Fibroblast of the aortic adventitia (primary cell): Measurements from ENCODE around the gene TGFB1I1. TPM values are rescaled to one million over a fixed set of nuclear protein-coding genes. Genes with fewer than 3 reads are reported as not detected.
"Not testable (repeated sequence)": the region's sequence is repeated elsewhere in the genome, so short reads cannot be mapped to it uniquely, and the experiment has no call there.

Source experiments
- DNase-seq: peaks from one replicate; pipeline ENCODE4 v3.0.0-alpha.2; 2010; ENCODE audit warnings: low read depth
- H3K4me3 ChIP-seq: 2 replicates; pipeline ENCODE4 v1.5.1; 2011; ENCODE audit warnings: low read depth, mild to moderate bottlenecking, control low read depth, low read length, moderate library complexity
- total RNA-seq: library from RNA; depleted of rRNA; stranded (reverse); fragments of >200 nt; gene quantifications from 2 replicates; pipeline ENCODE4 v1.2.3, GENCODE V29; 2012; ENCODE audit warnings: low replicate concordance
- TF ChIP-seq, protein P1 (sequence below): IDR thresholded peaks from 2 replicates; pipeline ENCODE4 v1.5.1; 2011; ENCODE audit warnings: mild to moderate bottlenecking, low read length, control low read depth, inconsistent platforms; ENCODE audit not compliant: insufficient read depth

Gene TGFB1I1
- total RNA-seq, 1 donor: 56.7 TPM

GRCh38 chr16:31519759-31520431 lies 47.9 kb downstream of the TGFB1I1 start:
- H3K4me3 ChIP-seq: no peak overlapping the region
- TF ChIP-seq, protein P1, sequence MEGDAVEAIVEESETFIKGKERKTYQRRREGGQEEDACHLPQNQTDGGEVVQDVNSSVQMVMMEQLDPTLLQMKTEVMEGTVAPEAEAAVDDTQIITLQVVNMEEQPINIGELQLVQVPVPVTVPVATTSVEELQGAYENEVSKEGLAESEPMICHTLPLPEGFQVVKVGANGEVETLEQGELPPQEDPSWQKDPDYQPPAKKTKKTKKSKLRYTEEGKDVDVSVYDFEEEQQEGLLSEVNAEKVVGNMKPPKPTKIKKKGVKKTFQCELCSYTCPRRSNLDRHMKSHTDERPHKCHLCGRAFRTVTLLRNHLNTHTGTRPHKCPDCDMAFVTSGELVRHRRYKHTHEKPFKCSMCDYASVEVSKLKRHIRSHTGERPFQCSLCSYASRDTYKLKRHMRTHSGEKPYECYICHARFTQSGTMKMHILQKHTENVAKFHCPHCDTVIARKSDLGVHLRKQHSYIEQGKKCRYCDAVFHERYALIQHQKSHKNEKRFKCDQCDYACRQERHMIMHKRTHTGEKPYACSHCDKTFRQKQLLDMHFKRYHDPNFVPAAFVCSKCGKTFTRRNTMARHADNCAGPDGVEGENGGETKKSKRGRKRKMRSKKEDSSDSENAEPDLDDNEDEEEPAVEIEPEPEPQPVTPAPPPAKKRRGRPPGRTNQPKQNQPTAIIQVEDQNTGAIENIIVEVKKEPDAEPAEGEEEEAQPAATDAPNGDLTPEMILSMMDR: no peak
- DNase-seq: no peak

- TF ChIP-seq, protein P1: no peak
- no peak overlapping the region for H3K4me3 ChIP-seq
- no peak for DNase-seq
Observed at GRCh38 chr16:31521368-31521767, 49.4 kb downstream of the TGFB1I1 start.

DNA sequence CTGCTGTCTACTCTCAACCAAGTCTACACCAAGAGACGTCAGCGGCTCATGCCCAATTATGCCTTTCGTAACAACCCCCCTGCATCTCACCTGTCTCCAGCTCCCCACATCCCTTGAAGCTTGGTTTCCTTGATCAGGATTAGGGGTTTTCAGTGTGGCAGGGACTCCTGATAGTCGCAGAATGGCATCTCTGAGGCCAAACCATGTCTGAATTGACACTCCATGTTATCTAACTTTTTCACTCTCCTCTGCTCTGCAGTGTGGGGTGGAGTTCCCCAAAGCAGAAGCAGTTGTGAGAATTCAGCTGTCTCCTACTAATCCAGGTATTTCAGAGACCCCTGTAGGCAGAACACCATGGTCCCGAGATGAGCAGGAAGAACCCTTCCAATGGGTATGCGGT lies 50.1 kb downstream of the TGFB1I1 start:
- no peak for DNase-seq
- TF ChIP-seq, protein P1: no peak

GRCh38 chr16:31523768-31524167 lies 51.8 kb downstream of the TGFB1I1 start:
- not testable (repeated sequence) for DNase-seq, H3K4me3 ChIP-seq

More for the DNA sequence above, 50.1 kb downstream of the TGFB1I1 start:
- no peak overlapping the region for H3K4me3 ChIP-seq

DNA sequence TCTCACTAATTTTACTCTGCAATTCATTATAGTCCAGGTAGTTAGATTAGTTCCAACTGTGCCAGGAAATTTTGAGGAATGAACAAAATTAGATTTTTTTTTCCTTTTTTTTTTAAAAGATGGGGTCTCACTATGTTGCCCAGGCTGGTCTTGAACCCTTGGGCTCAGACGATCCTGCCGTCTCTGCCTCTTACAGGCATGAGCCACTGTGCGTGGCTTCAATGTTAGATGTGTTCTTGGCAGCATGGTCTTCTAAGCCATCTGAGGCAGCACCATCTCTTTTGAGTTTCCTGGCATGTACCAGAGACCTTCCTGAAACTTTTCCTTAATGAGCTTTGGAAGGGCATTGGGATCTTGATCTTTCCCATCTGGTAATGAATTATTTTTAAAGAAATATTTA lies 53.2 kb downstream of the TGFB1I1 start:
- no peak overlapping the region for H3K4me3 ChIP-seq
- DNase-seq: no peak
- TF ChIP-seq, protein P1: no peak

Other genes with a start within 250 kb of the TGFB1I1 start
- gene ITGAM, start 212.2 kb upstream of the TGFB1I1 start, total RNA-seq: not detected in 2 replicates
- gene ITGAX, start 117.0 kb upstream of the TGFB1I1 start, total RNA-seq: not detected in 2 replicates
- gene ITGAD, start 78.8 kb upstream of the TGFB1I1 start, total RNA-seq: not detected in 2 replicates
- gene COX6A2, start 43.8 kb upstream of the TGFB1I1 start, total RNA-seq: not detected in 2 replicates
- 0.25 and 0.99 TPM in 2 replicates for gene ZNF843, start 29.4 kb upstream of the TGFB1I1 start, total RNA-seq
- 7.4 and 16.9 TPM in 2 replicates for gene ARMC5, start 12.7 kb upstream of the TGFB1I1 start, total RNA-seq
- not detected in 2 replicates for gene SLC5A2, start 11.0 kb downstream of the TGFB1I1 start, total RNA-seq
- gene RUSF1, start 36.2 kb downstream of the TGFB1I1 start, total RNA-seq: 45.5 and 50.0 TPM in 2 replicates
- gene AHSP, start 55.7 kb downstream of the TGFB1I1 start, total RNA-seq: not detected in 2 replicates